ENCODE data around the gene MMP23B.
"Not testable (repeated sequence)": the region's sequence is repeated elsewhere in the genome, so short reads cannot be mapped to it uniquely, and the experiment has no call there.

MMP23B gene

DNA sequence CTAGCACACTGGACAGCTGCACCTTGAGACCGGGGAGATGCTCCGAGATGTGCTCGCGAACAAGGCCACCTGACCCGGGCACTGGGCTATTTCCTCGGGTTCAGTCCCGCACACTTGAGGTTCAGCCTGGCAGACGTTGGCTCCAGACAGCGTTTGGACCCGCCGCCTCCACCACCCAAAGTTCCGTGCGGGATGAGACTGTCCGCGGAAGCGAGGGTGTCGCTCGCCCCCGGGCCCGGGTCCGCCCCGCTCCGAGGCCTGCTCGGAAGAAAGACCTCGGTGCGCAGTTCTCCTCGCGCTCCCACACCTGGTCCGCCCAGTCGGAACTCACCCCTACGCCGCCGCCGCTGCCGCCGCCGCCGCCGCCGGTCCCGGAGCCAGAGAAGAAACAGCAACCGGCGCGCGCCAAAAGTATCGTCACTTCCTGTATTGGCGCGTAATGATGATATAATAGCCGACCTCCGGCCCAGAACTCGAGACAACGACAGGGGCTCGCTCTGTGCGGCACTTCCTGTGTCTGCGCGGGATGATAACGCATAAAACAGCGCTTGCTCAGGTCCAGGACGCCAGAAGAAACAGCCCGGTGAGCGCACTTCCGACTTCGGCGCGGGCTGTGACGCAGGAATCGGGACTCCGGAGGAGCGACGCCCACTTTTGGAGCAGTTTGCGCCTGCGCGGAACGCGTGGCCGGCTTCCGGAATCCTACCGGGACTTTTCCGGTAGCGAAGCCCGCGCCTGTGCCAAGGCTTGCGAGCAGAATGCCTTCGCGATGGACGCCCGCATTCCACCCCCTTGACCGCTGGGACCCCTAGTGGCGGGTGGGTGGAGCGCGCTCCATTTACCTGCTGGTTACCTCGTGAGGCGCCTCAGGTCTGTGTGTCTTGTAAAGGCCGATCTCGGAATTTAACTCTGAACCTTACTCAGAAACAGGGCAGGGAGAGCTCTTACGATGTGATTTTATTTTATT, 26.9 kb downstream of the MMP23B start, which contains the start of gene CDK11B:
CDK11B (minus strand) TSS at position 422 of the 967 bp plus-strand sequence. CDS start 1,519 bp downstream, outside the sequence.
- peak; percentile 98 for DNase-seq
- TF ChIP-seq POLR2A (IDR thresholded peaks at IDR 0.05; ENCODE audit: low read length): peak; percentile 39

DNA sequence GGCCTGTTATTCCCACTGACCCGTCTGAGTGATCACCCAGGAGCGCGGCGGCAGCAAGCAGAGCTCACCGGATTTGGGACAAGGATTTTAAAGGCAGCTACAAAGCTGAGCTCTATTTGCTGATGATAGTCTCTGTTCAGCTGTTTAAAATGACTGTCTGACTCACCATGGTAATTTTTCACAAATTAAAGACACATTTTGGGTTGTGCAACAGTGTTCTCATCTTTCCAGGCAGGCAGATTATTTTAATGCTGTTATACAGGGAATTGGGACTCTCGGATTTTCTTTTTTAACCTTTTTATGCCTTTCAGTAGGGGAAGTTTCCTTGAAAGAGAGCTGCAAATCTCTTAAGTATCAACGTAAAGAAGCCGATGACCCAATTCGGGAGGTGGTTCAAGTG, 30.4 kb downstream of the MMP23B start:
- not testable (repeated sequence) for DNase-seq

DNA sequence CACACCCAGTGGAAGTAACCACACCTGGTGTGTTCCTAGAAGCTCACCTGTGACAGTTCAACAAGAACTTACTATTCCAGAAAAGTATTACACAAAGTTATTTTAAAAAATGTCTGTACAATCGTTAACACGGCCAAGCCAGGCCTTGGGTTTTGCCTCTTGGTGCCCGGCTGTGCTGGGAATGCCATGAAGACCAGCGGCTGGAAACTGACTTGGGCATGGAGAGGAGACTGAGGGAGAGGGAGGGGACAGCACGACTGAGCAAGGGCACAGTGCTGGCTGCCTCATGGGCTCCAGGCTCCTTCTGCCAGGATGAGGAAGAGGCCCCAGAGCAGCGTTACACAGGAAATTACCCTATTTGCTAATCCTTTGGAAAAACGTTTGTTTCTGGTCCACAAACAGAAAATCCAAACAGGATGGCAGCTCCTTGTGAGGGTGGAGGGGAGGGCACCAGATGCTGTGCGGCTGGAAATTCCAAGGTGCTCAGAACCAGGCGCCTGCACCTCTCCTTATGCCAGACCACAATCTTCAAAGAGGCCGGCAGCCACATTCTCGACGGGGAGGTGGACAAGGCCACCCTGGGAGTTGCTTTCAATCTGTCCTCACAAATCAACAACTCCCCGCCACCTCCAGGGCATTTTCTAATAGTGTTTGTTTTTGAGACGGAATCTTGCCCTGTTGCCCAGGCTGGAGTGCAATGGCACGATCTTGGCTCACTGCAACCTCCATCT, 31.0 kb downstream of the MMP23B start:
- not testable (repeated sequence) for DNase-seq

DNA sequence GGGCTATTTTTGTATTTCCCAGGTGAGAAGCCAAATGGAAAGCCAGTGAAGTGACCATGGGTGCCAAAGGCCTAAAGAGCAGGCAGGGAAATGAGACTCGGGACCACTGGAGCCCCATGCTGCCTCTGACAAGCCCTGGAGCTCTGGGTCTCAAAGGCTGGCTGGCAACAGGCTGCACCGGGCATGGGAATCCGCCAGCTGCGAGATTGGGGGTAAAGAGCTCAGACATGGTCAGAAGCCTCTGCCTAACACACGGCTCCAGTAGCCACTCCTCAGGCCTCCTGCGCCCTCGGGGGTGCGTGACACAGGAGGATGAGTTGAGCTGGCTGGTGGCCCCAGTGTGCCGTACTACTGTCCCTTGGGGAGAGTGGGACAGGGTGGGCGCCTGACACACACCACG, 32.3 kb downstream of the MMP23B start:
- not testable (repeated sequence) for DNase-seq

DNA sequence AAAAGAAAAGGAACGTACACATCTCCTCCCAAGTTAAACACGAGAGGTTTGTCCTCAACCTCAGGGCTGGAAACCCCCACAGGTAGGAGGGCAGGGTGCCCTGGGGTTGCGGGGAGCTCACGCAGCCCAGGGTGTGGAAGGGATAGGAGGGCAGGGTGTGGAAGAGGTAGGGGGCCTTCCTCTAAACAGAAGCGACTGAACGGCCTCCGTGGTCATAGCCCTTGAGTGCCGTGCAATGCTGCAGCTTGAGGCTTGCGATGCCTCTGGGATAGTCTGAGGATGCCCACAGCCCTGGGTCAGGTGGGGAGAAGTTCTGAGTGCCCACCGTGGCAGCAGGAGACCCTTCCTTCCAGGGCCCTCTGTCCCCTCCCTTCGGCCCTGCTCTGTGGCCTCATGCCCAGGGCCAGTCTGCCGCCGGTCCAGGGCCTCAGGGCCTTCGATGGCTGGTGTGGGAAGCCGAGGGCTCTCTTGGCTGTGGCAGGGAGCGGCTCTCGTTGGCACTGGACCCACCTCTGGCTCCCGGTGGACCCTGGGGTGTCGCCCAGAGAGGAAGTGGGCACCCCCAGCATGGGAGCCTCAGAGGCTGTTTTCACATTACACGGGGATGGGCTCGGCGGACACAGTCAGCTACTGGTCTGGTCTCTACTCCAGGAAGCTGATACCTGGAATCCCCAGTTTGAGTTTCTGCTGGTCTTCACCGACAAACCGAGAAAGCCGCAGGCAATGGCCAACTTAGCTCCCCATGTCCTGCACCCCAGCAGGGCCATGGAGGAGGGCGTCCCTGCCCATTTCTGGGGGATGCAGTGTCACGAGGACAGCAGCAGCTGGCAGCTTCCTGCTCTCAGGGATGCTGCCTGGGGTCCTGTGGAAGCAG, 33.2 kb downstream of the MMP23B start:
- TF ChIP-seq GATA1 (IDR thresholded peaks at IDR 0.05; ENCODE audit: low read depth, low read length) (no peak), POLR2A (IDR thresholded peaks at IDR 0.05; ENCODE audit: low read length) (no peak)
- DNase-seq: no peak

DNA sequence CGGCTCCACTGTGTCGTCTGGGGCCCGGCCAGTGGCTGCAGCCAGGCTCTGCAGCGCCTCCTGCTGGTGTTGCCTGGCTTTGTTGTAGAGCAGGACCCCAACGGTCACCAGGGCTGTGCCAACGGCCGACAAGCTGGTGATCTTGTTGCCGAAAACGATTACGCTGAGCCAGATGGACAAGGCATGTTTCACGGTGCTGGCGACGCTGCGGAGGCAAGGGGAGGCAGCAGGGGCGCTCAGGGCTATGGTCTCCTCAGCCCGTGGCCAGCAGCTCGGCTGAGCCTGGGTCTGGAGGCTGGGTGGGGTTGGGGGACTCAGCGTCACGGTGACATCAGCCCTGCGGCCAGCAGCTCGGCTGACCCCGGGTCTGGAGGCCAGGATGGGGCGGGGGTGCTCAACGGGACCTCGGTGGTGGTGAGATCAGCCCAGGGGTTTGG, 33.9 kb downstream of the MMP23B start:
- TF ChIP-seq GATA1 (IDR thresholded peaks at IDR 0.05; ENCODE audit: low read depth, low read length) (no peak), POLR2A (IDR thresholded peaks at IDR 0.05; ENCODE audit: low read length) (no peak)
- peak; percentile 44 to 60 for DNase-seq

DNA sequence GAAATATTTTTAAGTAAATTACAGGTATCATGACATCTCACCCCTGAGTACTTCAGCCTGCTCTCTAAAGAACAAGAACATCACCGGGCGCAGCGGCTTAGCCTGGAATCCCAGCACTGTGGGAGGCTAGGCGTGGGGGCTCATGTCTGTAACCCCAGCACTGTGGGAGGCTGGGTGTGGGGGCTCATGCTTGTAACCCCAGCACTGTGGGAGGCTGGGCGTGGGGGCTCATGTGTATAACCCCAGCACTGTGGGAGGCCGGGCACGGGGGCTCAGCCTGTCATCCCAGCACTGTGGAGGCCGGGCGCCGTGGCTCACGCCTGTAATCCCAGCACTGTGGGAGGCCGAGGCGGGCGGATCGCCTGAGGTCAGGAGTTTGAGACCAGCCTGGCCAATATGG, 34.6 kb downstream of the MMP23B start:
- TF ChIP-seq POLR2A (IDR thresholded peaks at IDR 0.05; ENCODE audit: low read length): no peak
- no peak for TF ChIP-seq GATA1 (IDR thresholded peaks at IDR 0.05; ENCODE audit: low read depth, low read length)

DNA sequence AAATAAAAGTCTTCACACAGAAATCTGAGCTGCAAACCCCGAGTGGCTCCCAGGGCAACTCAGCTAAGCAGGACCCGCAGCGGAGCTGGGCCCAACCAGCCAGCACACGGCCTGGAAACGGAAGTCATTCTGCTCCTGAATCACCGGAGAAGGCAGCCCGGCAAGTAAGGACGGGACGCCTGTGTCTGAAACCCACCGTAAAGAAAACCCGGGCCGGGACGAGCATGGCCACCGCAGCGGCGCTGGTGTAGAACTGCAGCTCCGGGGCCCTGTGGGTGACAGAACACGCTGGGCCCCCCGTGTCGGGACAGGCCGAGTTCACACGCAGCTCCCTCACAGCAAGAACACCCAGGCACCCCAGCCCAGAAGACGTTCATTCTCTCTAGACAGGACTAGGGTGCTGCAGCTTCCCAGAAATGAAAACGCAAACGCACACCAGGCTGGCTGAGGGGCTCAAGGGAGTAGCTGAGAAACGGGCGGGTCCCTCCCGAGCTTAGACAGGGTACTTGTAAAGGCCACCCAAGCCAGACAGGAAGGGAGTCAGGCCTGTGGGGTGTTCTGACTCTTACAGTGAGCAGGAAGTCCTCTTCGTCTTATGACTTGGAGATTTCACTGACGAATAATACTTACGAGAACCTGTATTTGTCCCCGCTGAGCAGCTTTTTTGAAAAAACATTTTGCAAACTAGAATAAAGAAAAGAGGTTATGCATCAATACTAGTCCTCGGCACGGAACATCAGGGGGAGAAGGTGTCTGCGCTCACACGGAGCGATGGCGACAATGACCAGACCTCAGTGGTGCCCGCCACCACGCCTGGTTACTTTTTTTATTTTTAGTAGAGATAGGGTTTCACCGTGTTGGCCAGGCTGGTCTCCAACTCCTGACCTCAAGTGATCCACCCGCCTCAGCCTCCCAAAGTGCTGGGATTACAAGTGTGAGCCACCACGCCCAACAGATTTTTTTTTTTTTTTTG, 37.8 kb downstream of the MMP23B start:
- no peak for DNase-seq
- TF ChIP-seq GATA1 (IDR thresholded peaks at IDR 0.05; ENCODE audit: low read depth, low read length) (no peak), POLR2A (IDR thresholded peaks at IDR 0.05; ENCODE audit: low read length) (no peak)

More for the DNA sequence above, 34.6 kb downstream of the MMP23B start:
- no peak for DNase-seq

DNA sequence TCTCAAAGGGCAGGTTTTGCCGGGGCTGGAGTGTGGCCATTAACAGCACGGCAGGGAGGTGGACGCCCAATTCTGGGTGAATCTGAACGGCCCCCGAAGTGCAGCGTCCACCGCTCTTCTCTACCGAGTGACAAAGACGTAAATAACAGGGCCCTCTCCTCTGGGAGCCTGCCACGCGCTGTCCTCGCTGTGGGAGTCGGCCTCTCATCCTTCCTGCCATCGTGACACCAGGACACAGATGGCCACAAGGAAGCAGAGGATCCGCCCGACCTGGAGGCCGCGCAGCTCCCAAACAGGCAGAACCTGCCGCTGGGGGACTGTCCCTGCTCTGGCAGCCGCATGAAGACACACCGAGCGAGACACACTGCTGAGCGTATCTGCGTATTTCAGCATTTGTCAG, 38.9 kb downstream of the MMP23B start:
- no peak for DNase-seq
- no peak for TF ChIP-seq POLR2A (IDR thresholded peaks at IDR 0.05; ENCODE audit: low read length)
- no peak for TF ChIP-seq GATA1 (IDR thresholded peaks at IDR 0.05; ENCODE audit: low read depth, low read length)

DNA sequence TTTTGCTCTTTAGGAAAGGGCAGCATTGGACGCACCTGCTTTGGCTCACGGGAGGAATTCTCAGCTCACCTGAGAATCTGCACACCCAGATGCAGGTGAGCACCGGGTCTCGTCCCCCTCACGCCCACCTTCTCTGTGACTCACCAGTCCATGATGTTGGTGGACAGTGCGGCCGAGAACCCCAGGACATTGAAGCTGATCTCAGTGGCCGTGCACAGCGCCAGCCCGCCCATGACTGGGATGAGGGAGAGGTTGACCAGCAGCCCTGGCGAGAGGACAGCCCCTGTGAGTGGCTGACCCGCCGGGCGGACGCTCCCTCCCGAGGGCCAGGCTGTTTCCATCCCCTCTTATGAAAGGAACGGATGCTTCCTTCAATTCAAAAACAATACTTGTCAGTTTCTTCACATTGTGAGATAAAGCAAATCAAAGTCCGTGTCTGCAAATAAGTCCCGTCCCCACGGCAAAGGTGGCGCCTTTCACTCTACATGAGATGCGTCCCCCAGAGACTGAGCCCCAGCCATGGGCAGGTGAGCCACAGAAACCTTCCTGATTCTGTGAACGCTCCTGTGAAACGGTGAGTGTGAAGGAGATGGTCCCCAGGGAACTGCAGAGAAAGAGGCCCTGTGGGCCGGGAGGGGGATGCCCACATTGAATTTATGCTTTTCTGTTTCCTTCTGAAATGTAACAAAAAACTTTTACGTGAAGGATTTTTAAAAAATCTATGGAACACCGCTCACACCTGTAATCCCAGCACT, 39.6 kb downstream of the MMP23B start:
- no peak for TF ChIP-seq POLR2A (IDR thresholded peaks at IDR 0.05; ENCODE audit: low read length)
- no peak for DNase-seq

DNA sequence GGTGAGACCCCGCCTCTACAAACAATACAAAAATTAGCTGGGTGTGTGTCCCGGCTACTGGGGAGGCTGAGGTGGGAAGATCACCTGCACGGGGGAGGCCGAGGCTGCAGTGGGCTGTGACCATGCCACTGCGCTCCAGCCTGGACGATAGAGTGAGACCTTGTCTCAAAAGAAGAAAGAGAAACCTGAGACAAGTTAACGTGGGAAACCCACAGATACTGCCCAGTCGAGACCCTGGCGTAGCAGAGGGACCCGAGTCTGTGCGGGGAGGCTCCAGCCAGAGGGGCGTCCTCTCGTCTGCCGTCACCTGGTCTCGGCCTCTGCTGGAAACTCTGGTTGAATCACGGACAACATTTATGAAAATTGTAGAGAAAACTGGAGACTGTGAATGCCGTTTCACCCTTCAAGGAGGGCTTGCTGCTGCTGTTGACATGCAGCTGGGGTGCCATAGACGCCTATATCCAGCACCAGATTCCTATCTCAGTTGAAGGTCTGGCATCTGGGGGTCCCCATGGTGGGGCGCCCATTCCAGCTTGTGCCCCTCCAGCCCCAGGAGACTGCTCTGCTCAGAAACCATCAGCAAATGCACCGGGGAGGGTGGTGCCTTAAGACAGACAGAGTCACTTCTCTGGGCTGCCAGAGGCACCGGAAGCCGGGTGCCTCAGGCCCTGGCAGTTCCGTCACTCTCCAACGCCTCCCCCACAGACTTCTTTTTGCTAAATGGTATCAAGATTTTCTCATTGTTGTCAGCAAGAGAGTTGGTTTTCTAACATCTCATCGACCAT, 40.4 kb downstream of the MMP23B start:
- TF ChIP-seq POLR2A (IDR thresholded peaks at IDR 0.05; ENCODE audit: low read length) (no peak), GATA1 (IDR thresholded peaks at IDR 0.05; ENCODE audit: low read depth, low read length) (no peak)
- no peak for DNase-seq

DNA sequence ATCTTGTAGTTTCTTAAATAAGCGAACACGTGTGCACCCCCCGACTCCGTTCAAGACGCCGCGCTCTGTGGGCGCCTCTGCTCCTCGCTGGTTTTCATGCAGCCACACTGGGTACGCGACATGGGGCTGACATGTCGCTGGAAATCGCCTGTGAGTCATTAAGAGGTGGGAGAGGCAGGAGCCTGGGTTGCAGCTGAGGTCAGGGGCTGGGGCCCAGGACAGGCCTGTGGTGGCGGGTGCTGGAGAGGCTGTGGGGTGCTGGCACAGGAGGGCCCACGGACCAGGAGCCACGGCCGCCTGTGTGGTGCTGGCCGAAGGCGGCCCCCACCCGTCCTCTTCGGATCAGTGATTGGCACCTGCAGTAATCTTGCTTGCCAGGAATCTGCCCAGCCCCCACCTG, 42.8 kb downstream of the MMP23B start:
- DNase-seq: not testable (repeated sequence)

DNA sequence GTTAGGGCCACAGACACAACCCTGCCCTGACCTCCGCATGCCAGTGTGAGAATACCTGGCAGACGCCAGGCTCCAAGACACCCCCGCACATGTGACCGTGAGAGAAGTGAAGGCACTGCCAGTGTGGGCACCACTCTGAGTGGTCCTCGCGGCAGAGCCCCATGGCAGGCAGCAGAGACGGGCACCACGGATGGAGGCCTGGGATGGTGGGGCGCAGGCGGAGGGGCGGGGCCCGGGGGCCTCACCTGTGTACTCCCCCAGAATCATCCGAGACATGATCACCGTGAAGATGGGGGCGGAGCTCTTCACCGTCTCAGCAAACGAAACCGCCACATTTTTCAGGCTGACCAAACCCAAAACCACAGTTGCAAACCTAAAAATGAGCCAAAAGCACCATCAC, 43.2 kb downstream of the MMP23B start:
- not testable (repeated sequence) for DNase-seq

DNA sequence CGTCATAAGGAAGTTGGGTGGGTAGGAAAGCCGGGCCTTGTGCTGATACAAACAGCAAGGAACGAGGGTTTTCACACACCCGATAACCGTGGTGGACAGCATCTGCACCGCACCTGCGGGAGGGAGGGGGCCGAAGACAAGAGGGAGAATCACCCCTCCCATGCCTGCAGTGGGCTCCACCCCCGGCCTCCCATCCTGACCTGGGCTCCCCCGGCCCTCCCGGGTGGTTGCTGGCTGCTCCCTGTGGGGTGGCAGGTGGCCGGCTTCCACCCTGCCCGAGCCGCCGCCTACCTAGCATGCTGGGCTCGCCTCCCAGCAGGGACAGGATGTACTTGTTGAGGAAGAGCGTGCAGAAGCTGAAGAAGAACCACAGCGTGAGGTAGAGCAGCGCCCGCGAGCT, 44.1 kb downstream of the MMP23B start:
- not testable (repeated sequence) for DNase-seq

Measured in erythroblast (primary cell).